Uterus (tissue), 2 donors: ENCODE measurements around the gene GAD1.

Experiments
- CTCF ChIP-seq, 4 experiments: fragments of 200-600 bp in 2 of 4; fragments of 450-650 bp in 2 of 4; sonication (generic) in 2 of 4; IDR thresholded peaks; one replicate each; pipeline ENCODE4 v1.5.1; 2016 to 2019; ENCODE audit warnings: antibody characterized with exemption in 4 of 4, mild to moderate bottlenecking in 2 of 4, moderate library complexity in 1 of 4
- POLR2A ChIP-seq, 2 donors: fragments of 450-650 bp; IDR thresholded peaks; one replicate each; pipeline ENCODE4 v1.6.1; 2016; ENCODE audit warnings: antibody characterized with exemption in 2 of 2, mild to moderate bottlenecking in 1 of 2, moderate library complexity in 1 of 2

- no peak for TF ChIP-seq CTCF (IDR thresholded peaks at IDR 0.05)
- no peak for TF ChIP-seq POLR2A (IDR thresholded peaks at IDR 0.05)
Observed at GRCh38 chr2:170829036-170829435, 12.3 kb downstream of the GAD1 start.
